GM21367 (cell line): ENCODE data around the gene CIBAR2.

Experiments used
- ATAC-seq: cut with Tn5 transposase; IDR thresholded peaks from one replicate; pipeline ENCODE4 v1.9.1; 2021; ENCODE audit not compliant: unreplicated experiment

The CIBAR2 gene

GRCh38 chr16:85112364-85112763 lies at the start of gene CIBAR2:
Gene CIBAR2 (minus strand): TSS chr16:85112472. CDS start chr16:85112352, 120 bp downstream.
- ATAC-seq = no peak

DNA sequence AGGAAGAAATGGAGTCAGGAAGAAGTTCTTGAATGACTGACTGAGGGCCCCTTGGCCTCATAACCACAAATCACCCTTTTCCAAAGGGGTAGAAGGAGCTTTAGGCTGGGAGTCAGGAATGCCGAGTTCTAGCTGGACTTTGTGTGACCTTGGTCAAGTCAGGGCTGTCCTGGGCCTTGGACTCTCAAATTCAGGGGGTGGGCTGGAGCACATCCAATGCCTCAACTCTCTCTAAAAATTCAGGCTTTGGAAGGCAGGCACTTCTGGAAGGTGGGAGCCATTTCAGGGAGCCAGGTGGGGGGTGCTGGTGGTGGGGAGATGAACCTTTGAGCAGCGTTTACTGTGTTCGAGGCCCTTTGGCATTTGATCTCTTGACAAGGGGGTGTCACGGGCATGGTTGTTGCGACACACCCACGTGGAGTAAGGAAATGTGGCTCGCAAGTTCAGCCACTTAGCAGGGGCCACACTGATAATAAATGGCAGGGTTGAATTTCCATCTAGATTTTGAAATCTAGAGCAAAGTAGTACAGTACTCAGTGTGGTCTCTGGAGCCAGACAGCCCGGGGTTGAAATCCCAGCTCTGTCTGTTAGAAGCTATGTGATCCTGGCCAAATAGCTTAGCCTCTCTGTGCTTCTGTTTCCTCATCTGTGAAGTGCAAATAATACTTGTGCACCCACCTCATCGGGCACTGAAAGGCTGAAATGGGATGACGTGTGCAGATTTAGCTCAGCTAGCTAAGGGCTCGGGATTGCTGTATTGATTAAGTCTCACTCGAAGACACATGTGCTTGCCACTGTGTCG lies 47.1 kb upstream of the CIBAR2 start:
- no peak for ATAC-seq

- ATAC-seq = no peak
Measured at GRCh38 chr16:85158743-85159178, 46.5 kb upstream of the CIBAR2 start.

DNA sequence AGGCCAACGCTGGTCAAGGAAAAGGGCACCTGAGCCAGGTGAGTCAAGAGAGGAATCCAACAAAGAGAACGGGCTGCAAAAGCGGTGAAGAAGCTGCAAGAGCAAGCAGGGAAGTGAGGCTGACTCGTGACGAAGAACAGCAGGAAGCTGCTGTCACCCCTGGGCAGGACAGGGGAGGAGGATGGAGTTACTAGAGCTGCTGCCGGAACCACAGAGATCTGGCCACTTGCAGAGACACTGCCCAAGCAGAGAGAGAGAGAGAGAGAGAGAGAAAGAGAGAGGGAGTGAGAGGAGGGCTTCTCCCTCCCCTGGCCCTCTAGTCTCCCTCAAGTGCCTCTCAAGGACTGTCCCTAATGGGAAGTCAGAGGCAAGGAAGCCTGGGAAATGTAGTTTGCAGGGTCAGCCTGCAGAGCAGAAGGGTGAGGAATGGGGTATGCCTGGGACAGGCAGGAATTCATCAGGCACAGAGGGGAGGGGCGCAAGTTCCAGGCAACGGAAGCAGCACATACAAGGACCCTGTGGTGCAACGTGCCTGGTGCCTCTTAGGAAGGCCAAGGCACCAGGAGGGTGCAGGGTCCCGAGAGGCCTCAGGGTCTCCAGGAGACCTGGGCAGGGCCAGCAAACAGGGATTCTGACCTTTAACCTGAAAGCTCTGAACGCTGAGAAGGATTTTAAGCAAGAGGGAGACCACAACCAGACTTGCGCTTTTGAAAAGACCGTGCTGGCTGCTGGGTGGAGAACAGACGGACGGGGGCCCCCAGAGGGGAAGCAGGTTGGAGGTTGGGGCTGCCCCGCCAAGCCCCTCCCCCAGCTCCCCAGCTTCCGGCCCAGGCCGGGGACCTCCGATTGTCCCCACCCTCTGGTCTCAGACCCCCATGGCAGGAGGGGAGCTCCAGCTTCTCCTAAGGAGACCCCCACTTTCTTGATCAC lies 45.8 kb upstream of the CIBAR2 start:
- no peak for ATAC-seq

- no peak for ATAC-seq
Measured at GRCh38 chr16:85157372-85157771, 45.1 kb upstream of the CIBAR2 start.

GRCh38 chr16:85156869-85157268 lies 44.6 kb upstream of the CIBAR2 start:
- ATAC-seq = no peak

GRCh38 chr16:85156440-85156839 lies 44.2 kb upstream of the CIBAR2 start:
- ATAC-seq = no peak

DNA sequence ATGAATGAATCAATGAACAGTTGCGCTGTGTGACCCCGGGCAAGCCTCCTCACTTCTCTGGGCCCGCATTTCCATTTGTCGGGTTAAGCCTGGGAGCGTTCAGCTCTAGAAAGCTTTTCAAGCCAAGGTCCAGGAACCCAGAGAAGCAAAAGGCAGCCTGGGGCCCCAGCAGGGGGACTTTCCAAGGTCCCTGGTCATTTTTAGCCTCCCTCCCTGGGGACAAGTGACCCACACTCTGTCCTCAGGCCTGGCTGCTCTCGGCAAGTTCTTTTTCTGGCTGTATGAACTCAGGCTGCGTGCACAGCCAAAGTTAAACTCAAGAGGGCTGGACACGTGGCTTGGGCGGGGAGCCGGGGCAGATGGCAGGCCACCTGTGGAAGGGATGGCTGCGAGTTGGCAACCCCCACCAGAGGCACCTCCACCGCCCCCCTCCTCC lies 41.4 kb upstream of the CIBAR2 start:
- no peak for ATAC-seq

DNA sequence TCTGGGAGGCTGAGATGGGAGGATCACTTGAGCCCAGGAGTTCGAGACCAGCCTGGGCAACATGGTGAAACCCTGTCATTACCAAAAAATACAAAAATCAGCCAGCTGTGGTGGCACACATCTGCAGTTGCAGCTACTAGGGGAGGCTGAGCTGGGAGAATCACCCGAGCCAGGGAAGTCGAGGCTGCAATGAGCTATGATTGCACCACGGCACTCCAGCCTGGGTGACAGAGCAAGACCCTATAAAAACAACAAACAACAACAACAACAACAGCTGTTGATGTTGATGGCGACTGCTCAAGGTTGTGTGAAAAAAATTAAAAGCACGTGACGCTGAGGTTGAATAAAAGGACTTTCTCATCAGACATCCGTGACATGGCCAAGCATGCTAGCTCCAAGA lies 40.8 kb upstream of the CIBAR2 start:
- ATAC-seq = no peak

DNA sequence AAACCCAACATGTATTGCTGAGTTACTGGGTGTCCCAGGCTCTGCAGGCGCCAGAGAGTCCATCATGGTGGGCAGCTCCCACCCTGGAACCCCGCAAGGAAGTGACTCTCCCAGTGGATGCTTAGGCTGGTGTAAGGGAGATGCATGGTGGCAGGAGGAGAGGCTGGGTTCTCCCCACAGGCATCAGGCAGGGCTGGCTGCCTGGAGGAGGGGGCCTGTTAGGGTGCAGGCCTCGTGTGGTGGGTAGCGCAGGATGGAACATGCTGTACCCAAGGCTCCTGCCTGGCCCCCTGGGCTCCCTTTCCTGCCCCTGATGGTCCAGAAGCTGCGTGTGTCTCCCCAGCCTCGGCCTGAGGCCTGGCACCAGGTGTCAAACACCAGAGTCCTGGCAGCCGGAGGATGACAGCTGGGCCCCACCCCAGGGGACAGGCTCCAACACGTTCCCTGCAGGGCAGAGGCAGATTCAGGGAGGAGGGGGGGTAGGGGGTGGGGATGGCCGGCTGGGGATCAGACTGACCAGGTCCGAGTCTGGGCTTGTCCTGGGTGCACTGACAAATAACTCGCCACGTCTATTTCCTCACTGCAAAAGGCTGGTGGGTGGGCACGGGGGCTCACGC lies 40.2 kb upstream of the CIBAR2 start:
- ATAC-seq = no peak

GRCh38 chr16:85151603-85152413 lies 39.5 kb upstream of the CIBAR2 start:
- no peak for ATAC-seq

DNA sequence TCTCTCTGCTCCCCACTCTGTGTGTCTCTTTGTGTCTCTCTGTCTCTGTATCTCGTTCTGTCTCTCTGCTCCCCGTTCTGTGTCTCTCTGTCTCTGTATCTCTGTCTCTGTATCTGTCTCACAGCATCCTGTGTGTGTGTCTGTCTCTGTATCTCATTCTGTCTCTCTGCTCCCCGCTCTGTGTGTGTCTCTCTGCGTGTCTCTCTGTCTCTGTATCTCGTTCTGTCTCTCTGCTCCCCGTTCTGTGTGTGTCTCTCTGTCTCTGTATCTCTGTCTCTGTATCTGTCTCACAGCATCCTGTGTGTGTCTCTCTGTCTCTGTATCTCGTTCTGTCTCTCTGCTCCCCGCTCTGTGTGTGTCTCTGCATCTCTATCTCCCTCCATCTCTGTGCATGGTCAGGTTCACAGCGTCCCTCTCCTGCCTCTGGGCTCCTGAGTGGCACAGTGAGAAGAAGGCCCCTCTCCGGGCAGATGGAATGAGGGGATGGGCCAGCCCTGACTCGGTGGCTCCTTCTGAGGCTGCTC lies 38.9 kb upstream of the CIBAR2 start:
- ATAC-seq = no peak

GRCh38 chr16:85150331-85150940 lies 38.2 kb upstream of the CIBAR2 start:
- no peak for ATAC-seq

- ATAC-seq = no peak
Measured at GRCh38 chr16:85149776-85150175, 37.5 kb upstream of the CIBAR2 start.

- no peak for ATAC-seq
Measured at GRCh38 chr16:85148931-85149330, 36.7 kb upstream of the CIBAR2 start.

DNA sequence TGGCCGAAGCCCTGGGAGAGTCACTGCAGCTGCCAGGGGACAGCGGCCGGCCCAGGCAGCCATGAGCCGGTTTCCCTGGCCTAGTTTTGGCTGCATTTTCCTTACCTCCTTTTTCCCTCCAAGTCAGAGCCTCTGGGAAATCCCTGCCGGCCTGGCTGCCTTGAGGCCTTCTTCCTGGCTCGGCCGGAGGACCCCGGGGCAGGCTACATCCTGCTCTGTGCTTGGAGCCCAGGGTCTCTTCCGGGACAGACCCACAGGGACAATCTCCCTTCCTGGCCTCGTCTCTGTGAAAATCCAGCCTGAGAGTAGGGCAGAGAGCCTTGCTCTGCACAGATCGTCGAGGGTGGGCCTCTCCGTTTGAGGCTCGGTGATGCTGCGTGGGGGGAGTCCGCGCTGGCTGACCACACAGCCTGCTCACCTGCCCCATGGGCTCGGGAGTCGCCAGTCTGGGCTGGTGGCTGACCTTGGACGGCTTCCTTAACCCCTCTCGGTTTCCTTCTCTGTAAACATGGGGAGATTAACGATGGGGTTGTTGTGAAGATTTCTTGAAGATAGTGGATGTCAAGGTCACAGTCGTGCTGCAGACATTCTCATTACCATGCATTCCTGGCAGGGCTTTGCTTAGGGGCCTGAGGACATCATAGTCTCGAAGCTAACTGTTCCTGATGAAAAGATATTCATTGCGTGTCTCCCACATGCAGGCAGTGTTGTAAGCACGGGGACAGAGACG lies 34.8 kb upstream of the CIBAR2 start:
- no peak for ATAC-seq

DNA sequence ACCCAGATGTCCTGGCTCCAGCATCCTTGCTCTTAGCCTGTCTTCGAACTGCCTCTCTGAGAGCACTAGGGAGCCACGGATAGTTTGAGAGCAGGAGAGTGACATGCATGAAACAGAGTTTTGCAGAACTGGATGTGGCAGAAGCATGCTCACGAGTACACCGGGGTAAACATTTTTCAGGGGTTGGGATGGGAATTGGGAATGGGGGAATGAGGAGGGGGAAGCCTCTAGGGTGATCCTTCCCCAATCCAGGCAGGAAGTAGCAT lies 34.2 kb upstream of the CIBAR2 start:
- ATAC-seq = no peak

- no peak for ATAC-seq
Measured at GRCh38 chr16:85145734-85146531, 33.7 kb upstream of the CIBAR2 start.

DNA sequence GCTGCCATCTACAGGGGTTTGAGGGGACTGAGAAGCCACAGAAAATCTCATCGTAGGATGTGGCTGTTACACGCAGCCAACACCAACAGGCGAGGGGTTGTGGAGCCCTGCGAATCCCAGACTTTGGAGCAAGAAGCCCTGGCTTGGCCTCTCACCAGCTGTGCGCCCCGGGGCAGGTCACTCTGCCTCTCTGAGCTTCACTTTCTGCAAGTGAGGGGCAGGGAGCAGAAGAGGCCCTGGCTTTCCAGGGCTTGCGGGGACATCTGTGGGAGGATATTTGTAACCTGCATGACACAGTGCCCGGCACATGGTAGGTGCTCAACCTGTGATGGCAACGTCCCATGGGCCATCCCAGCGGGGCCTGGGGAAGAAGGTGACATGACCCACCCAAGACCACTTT lies 32.9 kb upstream of the CIBAR2 start:
- ATAC-seq = no peak
